GM18520 (cell line): ENCODE data around the gene FLG.
A peak's percentile ranks its signal among the peaks of the same experiment; 100 is the strongest.
"Not testable (repeated sequence)": the region's sequence is repeated elsewhere in the genome, so short reads cannot be mapped to it uniquely, and the experiment has no call there.

Experiments used
- ATAC-seq: cut with Tn5 transposase; IDR thresholded peaks from one replicate; pipeline ENCODE4 v1.9.1; 2021; ENCODE audit not compliant: unreplicated experiment

FLG gene

GRCh38 chr1:152325111-152325510, at the start of gene FLG:
FLG (minus strand) TSS chr1:152325239; CDS start chr1:152315456, 9,783 bp downstream.
- ATAC-seq: no peak

GRCh38 chr1:152374451-152374850, 49.4 kb upstream of the FLG start:
- ATAC-seq: no peak

GRCh38 chr1:152372672-152373071, 47.6 kb upstream of the FLG start:
- no peak for ATAC-seq

GRCh38 chr1:152367436-152367835, 42.4 kb upstream of the FLG start:
- no peak for ATAC-seq

- ATAC-seq: no peak
Measured at GRCh38 chr1:152359906-152360305, 34.9 kb upstream of the FLG start, which contains the start of gene FLG2. FLG2 (minus strand) TSS chr1:152360006; CDS start chr1:152358884, 1,122 bp downstream.

- ATAC-seq: no peak
Measured at GRCh38 chr1:152356736-152357135, 31.7 kb upstream of the FLG start.

GRCh38 chr1:152349611-152350010, 24.6 kb upstream of the FLG start:
- no peak for ATAC-seq

GRCh38 chr1:152348447-152348846, 23.4 kb upstream of the FLG start:
- ATAC-seq: no peak

GRCh38 chr1:152347116-152347728, 22.2 kb upstream of the FLG start:
- peak; percentile 50 for ATAC-seq

GRCh38 chr1:152344438-152344837, 19.4 kb upstream of the FLG start:
- no peak for ATAC-seq

GRCh38 chr1:152343006-152343405, 18.0 kb upstream of the FLG start:
- no peak for ATAC-seq

GRCh38 chr1:152335399-152335798, 10.4 kb upstream of the FLG start:
- no peak for ATAC-seq

GRCh38 chr1:152328801-152329391, 3.9 kb upstream of the FLG start:
- no peak for ATAC-seq

- ATAC-seq: no peak
Measured at GRCh38 chr1:152313970-152314369, 11.1 kb downstream of the FLG start.

- ATAC-seq: no peak
Measured at GRCh38 chr1:152313319-152313801, 11.7 kb downstream of the FLG start.

GRCh38 chr1:152312169-152312568, 12.9 kb downstream of the FLG start:
- ATAC-seq: not testable (repeated sequence)

- no peak for ATAC-seq
Measured at GRCh38 chr1:152309955-152310354, 15.1 kb downstream of the FLG start.

GRCh38 chr1:152309320-152309901, 15.6 kb downstream of the FLG start:
- not testable (repeated sequence) for ATAC-seq

- ATAC-seq: not testable (repeated sequence)
Measured at GRCh38 chr1:152308758-152309157, 16.3 kb downstream of the FLG start.

GRCh38 chr1:152307970-152308369, 17.1 kb downstream of the FLG start:
- ATAC-seq: not testable (repeated sequence)

GRCh38 chr1:152306123-152306522, 18.9 kb downstream of the FLG start:
- ATAC-seq: not testable (repeated sequence)

GRCh38 chr1:152304773-152305172, 20.3 kb downstream of the FLG start:
- ATAC-seq: not testable (repeated sequence)
